Superior temporal gyrus (tissue), 1 donor: ENCODE results near the gene CR1L.
"Not testable (repeated sequence)": the region's sequence is repeated elsewhere in the genome, so short reads cannot be mapped to it uniquely, and the experiment has no call there.

Experiments
- DNase-seq: peaks from one replicate; pipeline ENCODE4 v3.0.0-alpha.2; 2016; ENCODE audit errors: extremely low spot score

The CR1L gene

GRCh38 chr1:207646171-207646570, 1.2 kb downstream of the CR1L start:
- DNase-seq, result no peak

- DNase-seq, result no peak
Observed at GRCh38 chr1:207646944-207647579, 2.1 kb downstream of the CR1L start.

- no peak for DNase-seq
Observed at GRCh38 chr1:207647671-207648333, 2.9 kb downstream of the CR1L start.

DNA sequence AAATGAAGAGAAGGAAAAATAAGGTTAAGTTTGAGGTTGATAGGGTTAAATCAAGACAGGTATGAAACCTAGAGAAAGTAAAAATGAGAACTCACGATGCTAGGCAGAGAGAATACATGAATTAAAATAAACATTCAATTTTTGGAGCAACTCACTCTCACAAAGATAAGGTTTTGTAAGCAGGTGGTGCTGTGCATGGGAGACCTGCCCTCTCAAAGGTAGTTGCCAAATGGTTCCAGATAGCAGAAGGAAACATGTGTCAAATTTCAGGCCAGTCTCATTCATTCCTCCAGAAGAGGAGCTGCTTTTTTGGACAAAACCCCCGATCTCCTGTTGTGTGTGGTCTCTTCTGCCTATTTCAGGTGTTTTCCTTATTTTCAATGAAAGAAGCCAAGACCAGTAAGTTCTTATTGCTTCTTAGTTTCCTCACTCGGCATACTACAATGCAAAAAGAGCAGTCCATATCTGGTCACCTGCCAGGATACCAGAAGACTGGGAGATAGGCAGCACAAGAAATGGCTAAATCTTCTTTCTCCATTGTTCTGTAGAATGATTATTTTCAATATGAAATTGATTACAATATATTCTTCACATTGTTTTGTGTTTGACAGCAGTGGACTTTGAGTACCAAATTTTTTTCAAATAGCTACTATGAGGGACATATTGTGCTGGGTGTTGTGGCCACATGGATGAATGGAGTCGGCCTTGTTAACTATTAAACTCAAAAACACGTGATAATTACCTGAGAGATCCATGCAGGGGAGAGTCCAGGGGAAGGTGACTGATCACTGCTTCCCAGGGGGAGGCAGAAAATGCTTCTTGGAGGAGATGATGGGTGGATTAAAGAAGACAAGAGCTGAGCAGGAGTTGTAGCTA, 3.6 kb downstream of the CR1L start:
- DNase-seq, result no peak

- DNase-seq, result no peak
Observed at GRCh38 chr1:207649210-207649753, 4.3 kb downstream of the CR1L start.

DNA sequence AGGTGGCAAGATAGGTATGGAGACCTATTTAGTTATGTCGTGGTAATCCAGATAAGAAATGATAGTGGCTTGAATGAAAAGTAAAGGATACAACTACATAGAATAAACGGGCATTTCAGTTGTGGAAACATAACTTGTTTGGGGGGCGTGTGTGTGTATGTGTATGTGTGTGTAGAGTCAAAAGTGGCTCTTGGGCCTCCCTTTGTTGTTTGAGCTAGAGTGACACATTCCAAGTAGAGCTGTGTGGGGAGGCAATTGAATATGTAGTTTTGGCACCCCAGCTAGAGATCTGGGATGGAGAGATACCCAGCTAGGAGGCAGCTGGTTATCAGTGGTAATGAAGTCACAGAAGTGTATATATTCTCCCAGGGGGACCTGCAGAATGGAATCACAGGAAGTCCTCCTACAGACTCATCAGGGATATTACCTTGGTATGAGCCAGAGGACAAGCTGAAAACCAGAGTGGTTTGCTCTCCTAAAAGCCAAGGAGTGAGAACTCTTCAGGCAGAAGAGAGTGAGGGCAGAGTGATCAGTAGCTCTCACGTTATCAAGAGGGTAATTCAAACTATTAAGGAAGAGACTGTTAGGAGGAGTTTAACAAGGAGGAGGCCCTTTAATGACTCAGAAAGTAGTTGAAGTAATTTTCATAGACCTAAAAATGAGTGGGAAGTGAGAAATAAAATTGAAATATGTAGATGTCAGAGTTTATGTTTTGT, 5.1 kb downstream of the CR1L start:
- no peak for DNase-seq

GRCh38 chr1:207651583-207651982, 6.7 kb downstream of the CR1L start:
- no peak for DNase-seq

DNA sequence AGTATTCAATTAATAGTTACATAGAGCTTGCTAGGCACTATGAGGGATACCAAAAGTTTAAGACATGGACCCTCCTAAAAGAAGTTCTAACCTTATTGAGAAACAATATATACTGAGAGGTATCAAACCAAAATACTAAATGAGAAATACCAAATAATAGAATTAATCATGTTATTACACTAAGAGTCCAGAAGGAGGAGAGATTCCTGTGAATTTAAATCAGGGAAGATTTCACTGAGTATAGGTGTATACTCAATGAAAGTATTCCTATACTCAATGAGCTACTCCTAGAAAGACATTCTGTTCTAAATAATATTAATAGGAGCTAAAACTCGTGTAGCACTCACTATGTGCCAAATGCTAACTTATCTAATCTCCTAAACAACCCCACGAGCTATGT, 9.4 kb downstream of the CR1L start:
- no peak for DNase-seq

DNA sequence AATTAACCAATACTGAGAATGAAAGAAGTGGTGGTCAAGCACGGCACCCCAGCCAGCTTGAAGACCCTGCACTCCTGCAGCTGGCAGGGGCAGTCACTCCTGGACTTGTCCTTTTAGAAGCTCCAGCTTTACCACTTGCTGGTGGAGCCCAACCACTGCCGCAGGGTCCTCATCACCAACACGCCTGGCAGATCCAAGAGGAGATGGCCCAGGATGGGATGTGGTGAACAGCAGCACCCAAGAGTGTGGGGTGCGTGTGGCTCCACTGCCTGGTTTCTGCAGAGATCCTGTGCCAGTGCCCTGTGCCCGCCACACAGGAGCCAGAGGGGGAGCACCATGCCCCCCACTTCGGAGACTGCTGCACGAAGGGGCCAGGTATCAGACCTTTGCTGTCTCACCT, 13.5 kb downstream of the CR1L start:
- no peak for DNase-seq

DNA sequence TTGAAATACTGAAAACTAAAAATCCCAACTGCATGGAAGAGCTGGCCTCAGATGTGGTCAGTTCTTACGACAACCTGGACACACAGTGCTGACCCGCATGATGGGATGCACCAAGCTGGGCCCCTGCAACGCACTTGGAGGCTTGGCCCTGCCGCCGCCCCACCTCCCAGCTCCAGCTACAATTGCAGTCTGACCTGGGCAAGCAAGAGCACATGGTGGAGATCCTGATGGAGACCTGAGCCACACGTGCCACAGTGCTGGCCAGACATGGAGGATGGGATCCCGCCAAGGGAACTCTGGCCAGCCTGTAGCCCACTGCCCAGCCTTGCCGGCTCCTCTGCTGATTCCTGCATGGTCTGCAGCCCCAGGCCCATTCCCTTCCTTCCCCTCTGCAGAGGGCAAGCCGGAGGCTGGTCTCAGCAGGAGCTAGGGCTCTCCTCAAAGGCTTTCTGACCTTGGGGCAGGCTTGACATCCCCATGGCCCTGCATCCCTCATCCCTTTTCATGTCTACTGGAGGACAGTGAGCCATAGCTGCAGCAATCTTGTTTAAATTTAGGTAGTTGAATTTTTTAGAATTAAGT, 14.1 kb downstream of the CR1L start:
- DNase-seq, result no peak

- no peak for DNase-seq
Observed at GRCh38 chr1:207659545-207660153, 14.7 kb downstream of the CR1L start.

DNA sequence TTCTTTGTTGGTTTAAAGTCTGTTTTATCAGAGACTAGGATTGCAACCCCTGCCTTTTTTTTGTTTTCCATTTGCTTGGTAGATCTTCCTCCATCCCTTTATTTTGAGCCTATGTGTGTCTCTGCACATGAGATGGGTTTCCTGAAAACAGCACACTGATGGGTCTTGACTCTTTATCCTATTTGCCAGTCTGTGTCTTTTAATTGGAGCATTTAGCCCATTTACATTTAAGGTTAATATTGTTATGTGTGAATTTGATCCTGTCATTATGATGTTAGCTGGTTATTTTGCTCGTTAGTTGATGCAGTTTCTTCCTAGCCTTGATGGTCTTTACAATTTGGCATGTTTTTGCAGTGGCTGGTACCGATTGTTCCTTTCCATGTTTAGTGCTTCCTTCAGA, 16.5 kb downstream of the CR1L start:
- DNase-seq, result not testable (repeated sequence)

- DNase-seq, result no peak
Observed at GRCh38 chr1:207666342-207666741, 21.4 kb downstream of the CR1L start.

- no peak for DNase-seq
Observed at GRCh38 chr1:207669528-207670009, 24.6 kb downstream of the CR1L start.

DNA sequence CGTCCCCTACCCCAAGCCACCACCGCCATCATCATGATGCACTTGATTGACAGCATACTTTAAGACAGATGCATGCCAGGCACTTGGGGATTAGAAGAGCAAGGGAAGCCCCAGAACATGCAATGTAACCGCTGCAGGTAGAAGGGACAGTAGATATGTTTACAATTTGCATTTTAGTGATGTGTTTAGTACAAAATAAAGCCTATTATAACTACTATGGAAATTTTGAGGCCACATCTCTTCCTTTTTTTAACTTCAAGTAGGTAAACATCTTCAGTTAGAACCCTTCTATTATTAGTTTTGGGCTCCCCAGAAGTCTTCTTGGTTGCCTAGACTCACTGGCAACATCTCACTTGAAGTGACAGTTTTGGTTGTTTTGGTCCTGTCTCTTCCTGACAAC, 25.3 kb downstream of the CR1L start:
- no peak for DNase-seq

DNA sequence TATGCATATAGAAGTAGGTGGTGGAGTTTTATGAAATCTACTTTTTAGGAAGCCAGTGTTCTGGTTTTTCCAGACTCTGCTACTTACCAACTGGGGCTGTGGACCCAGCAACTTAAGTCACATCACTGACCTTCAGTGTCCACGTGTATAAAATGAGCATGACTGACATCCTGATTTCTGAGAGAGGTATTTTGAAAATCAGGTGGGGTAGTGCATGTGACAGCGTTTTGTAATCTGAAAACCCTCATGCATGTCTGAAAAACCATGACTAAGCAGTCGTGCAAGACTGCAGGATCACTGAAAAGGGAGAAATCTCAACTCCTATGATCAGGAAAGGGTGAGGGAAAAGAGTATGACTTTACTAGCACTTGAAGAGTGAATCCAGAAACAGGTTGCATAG, 26.1 kb downstream of the CR1L start:
- DNase-seq, result no peak

- DNase-seq, result peak; percentile 50
Observed at GRCh38 chr1:207672522-207673130, 27.7 kb downstream of the CR1L start.

DNA sequence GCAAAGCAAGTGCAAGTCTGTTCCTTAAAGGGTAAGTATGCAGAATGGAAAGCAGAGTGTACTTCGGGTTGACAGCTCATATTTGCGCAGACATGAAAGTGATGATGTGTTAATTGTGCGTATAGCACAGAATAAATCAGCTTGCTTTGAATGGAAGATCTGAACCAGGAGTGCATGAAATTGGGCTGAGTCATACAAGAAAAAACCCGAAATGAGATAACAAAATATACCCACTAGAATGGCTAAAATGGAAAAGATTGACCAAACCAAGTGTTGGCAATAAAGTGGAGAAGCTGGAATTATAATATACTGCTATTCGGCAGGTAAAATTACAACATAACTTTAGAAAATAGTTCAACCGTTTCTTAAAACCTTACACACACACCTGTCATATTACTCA, 28.5 kb downstream of the CR1L start:
- no peak for DNase-seq

DNA sequence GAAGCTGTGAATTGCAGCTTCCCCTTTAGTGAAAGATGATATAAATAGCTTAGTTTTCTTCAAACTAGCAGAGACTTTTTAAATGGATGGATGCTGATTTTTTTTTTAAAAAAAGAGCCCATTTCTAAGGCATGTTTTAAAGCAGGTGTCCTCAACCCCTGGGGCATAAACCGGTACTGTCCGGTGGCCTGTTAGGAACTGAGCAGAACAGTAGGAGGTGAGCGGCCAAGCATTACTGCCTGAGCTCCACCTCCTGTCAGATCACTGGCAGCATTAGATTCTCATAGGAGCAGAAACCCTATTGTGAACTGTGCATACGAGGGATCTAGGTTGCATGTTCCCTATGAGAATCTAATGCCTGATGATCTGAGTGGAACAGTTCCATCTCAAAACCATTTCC, 31.2 kb downstream of the CR1L start:
- DNase-seq, result no peak

- DNase-seq, result not testable (repeated sequence)
Observed at GRCh38 chr1:207680590-207681388, 35.9 kb downstream of the CR1L start.
